ENCODE measurements around the gene GPS2. TPM values are rescaled to one million over a fixed set of nuclear protein-coding genes. Genes with fewer than 3 reads are reported as not detected.
"Not testable (repeated sequence)": the region's sequence is repeated elsewhere in the genome, so short reads cannot be mapped to it uniquely, and the experiment has no call there.

Gene GPS2
- total RNA-seq, 2 donors from 2014 or later, result 80.4 to 97.0 TPM

DNA sequence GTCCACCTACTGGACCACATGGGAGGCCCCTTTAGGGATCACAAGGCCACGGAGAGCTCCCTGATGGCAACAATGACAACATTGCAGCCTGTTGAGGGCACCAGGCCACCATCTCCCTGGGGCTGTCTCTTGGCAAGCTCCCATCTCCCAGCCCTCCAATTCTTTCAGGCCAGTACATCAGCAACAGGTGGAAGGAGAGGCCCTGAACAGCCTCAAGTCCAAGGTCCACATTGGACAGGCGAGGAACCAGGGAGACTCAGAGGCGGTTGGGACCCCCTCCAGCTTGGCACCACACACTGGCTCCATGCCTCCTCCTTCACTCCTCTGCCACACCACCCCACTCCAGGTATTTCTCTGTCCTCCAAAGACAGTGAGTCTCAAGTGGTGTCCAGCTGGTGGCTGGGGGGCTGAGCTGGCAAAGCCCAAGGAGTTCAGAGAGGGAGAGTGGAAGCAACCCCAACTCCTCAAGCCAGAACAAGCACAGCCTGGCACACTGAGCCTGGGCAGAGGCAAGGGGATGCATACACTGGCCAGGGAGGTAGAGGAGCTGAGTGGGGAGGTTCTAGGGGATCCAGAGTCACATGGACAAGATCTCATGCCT is 19.9 kb upstream of the GPS2 start:
- no peak for DNase-seq (ENCODE audit: low spot score)
- TF ChIP-seq, protein P1, sequence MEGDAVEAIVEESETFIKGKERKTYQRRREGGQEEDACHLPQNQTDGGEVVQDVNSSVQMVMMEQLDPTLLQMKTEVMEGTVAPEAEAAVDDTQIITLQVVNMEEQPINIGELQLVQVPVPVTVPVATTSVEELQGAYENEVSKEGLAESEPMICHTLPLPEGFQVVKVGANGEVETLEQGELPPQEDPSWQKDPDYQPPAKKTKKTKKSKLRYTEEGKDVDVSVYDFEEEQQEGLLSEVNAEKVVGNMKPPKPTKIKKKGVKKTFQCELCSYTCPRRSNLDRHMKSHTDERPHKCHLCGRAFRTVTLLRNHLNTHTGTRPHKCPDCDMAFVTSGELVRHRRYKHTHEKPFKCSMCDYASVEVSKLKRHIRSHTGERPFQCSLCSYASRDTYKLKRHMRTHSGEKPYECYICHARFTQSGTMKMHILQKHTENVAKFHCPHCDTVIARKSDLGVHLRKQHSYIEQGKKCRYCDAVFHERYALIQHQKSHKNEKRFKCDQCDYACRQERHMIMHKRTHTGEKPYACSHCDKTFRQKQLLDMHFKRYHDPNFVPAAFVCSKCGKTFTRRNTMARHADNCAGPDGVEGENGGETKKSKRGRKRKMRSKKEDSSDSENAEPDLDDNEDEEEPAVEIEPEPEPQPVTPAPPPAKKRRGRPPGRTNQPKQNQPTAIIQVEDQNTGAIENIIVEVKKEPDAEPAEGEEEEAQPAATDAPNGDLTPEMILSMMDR (IDR thresholded peaks at IDR 0.05), result no peak
- Histone ChIP-seq H3K4me3 (no peak overlapping the region), H3K27me3 (no peaks in the 10 kb centered on the region), H3K9me3 (no peaks in the 10 kb centered on the region), H3K27ac (no peak overlapping the region), H3K36me3 (no peaks in the 10 kb centered on the region), H3K4me1 (peaks cover 0 to 6% of the 10 kb centered on the region in 2 donors)

DNA sequence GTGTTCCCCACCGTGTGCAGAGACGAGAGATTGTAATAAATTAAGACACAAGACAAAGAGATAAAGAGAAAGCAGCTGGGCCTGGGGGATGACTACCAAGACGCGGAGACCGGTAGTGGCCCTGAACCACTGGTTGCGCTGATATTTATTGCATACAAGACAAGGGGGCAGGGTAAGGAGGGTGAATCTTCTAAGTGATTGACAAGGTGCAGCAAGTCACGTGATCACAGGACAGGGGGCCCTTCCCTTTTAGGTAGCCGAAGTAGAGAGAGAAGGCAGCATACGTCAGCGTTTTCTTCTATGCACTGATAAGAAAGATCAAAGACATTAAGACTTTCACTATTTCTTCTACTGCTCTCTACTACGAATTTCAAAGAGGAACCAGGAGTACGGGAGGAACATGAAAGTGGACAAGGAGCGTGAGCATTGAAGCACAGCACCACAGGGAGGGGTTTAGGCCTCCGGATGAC is 17.5 kb upstream of the GPS2 start:
- H3K4me1 ChIP-seq, result peaks cover 0 to 19% of the 10 kb centered on the region in 2 donors
- not testable (repeated sequence) for H3K4me3 ChIP-seq; DNase-seq (ENCODE audit: low spot score); H3K27ac ChIP-seq; H3K27me3 ChIP-seq; H3K9me3 ChIP-seq; H3K36me3 ChIP-seq

DNA sequence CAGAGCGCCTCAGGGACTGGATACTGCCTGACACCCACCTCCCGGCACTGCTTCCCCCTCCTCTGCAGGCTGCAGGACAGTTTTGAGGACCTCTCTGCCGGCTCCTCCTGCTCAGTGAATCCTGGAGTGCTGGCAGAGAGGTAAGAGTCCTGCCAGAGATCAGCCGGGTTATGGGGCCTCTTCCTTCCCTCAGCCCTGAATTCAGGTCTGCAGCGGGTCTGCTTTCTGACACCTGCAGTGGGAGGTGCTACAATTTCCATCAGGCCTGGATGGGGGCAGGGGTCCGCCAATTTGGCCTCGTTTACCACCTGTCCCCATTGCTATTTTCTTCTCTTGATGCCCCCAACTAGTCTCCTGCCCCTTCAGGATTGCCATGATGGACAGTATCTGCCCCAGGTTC is 17.0 kb upstream of the GPS2 start:
- H3K27me3 ChIP-seq, result no peaks in the 10 kb centered on the region
- no peaks in the 10 kb centered on the region for H3K36me3 ChIP-seq
- H3K9me3 ChIP-seq, result no peaks in the 10 kb centered on the region
- TF ChIP-seq, protein P1 (IDR thresholded peaks at IDR 0.05), result no peak
- DNase-seq (ENCODE audit: low spot score), result no peak
- no peak overlapping the region for H3K4me3 ChIP-seq
- peaks cover 0 to 22% of the 10 kb centered on the region in 2 donors for H3K4me1 ChIP-seq
- no peak overlapping the region for H3K27ac ChIP-seq

DNA sequence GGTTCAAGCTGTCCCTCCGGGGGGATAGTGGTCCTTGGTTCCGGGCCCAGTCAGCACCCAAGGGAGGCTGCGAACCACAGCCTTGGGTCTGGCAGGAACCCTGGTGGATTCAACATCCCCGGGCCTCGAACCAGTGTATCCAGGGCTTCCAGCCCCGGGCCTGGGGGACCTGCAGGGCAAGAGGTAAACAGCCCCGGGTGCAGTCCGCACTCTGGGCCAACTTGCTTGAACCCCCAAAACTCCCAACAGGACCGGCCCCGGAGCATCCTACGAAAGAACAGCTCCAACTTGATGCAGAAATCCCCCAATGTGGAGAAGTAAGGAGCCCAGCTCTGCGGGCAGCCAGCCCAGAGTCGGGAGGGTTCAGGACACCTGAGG is 15.5 kb upstream of the GPS2 start:
- H3K4me1 ChIP-seq, result peaks cover 0 to 22% of the 10 kb centered on the region in 2 donors
- H3K9me3 ChIP-seq, result no peaks in the 10 kb centered on the region
- H3K4me3 ChIP-seq, result peak overlapping the region; percentile 67 to 98
- no peaks in the 10 kb centered on the region for H3K27me3 ChIP-seq
- TF ChIP-seq, protein P1 (IDR thresholded peaks at IDR 0.05), result no peak
- peak overlapping the region; percentile 84 to 92 for H3K27ac ChIP-seq
- no peak for DNase-seq (ENCODE audit: low spot score)
- H3K36me3 ChIP-seq, result peaks cover 7% of the 10 kb centered on the region

DNA sequence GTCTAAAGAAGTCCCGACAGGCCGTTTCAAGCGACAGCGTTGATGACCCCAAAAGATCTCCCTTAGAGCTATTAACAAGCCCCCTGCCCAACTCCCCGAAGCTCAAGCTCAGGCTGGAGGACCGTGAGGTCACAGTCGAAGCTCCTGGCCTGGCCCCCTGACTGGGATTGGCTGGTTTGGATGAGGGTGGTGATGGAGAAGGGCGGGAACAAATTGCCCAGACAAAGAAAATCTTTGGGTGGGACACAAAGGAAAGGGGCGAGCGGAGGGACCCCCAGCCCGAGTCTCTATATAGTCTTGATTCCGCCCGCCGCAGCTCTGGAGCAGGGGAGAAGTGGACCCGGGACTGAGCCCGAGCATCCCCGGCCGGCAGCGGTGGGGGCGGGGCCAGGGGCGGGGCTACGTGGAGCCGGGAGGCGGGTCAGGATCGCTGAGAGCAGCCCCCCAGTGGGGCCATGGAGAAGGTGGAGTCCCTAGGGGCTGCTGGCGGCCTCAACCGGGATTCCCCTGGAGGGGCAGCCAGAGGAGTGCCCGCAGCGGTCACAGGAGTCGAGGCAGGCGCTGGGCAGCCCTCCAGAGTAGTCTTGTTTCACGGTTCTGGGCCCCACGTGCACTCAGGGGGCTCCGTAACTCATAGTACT is 15.0 kb upstream of the GPS2 start:
- H3K27ac ChIP-seq, result peak overlapping the region; percentile 84 to 92

DNA sequence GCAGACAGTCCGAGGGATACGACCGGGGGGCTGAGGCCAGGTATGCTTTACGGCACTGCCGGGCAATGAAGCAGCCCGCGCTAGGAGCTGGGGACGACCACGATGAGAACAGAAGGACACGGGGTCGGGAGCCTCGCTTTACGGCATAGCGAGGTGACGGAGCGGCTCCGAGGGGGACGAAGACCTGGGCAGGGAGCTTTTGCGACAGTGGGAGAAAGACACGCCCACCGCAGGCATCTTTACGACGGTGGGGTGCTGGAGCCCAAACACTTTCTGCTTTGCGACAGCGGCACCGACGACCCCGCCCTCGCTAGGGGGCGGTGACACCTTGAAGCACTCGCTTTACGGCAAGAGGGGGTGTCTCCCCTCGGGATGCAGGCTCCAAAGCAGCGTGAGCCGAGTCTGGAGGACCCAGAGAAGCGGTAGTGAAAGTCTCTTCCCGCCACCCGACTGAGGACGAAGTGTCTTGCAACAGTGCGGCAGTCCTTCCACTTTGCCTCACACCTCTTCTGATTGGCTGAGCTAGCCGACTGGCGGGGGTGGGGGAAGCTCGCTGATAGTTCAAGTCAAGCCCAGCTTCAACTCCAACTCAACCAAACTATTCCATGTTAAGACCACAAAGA is 14.3 kb upstream of the GPS2 start:
- Histone ChIP-seq H3K27me3 (no peaks in the 10 kb centered on the region), H3K36me3 (peaks cover 19% of the 10 kb centered on the region), H3K4me1 (peaks cover 0 to 22% of the 10 kb centered on the region in 2 donors), H3K27ac (peak overlapping the region; percentile 84 to 92), H3K9me3 (no peaks in the 10 kb centered on the region), H3K4me3 (peak overlapping the region; percentile 67 to 98)
- peak; percentile 97 for DNase-seq (ENCODE audit: low spot score)
- TF ChIP-seq, protein P1 (IDR thresholded peaks at IDR 0.05), result no peak

More for the DNA sequence above, 15.0 kb upstream of the GPS2 start:
- DNase-seq (ENCODE audit: low spot score), result peak; percentile 83
- TF ChIP-seq, protein P1 (IDR thresholded peaks at IDR 0.05), result no peak
- no peaks in the 10 kb centered on the region for H3K27me3 ChIP-seq
- H3K36me3 ChIP-seq, result peaks cover 12% of the 10 kb centered on the region
- peaks cover 0 to 22% of the 10 kb centered on the region in 2 donors for H3K4me1 ChIP-seq
- no peaks in the 10 kb centered on the region for H3K9me3 ChIP-seq
- H3K4me3 ChIP-seq, result peak overlapping the region; percentile 67 to 98
